HG02938 (cell line): ENCODE measurements around the gene TFDP2.
A peak's percentile ranks its signal among the peaks of the same experiment; 100 is the strongest.
"Not testable (repeated sequence)": the region's sequence is repeated elsewhere in the genome, so short reads cannot be mapped to it uniquely, and the experiment has no call there.

Source experiments
- ATAC-seq: cut with Tn5 transposase; IDR thresholded peaks from one replicate; pipeline ENCODE4 v1.9.1; 2021; ENCODE audit warnings: mild to moderate bottlenecking, moderate library complexity; ENCODE audit not compliant: unreplicated experiment

TFDP2 gene

DNA sequence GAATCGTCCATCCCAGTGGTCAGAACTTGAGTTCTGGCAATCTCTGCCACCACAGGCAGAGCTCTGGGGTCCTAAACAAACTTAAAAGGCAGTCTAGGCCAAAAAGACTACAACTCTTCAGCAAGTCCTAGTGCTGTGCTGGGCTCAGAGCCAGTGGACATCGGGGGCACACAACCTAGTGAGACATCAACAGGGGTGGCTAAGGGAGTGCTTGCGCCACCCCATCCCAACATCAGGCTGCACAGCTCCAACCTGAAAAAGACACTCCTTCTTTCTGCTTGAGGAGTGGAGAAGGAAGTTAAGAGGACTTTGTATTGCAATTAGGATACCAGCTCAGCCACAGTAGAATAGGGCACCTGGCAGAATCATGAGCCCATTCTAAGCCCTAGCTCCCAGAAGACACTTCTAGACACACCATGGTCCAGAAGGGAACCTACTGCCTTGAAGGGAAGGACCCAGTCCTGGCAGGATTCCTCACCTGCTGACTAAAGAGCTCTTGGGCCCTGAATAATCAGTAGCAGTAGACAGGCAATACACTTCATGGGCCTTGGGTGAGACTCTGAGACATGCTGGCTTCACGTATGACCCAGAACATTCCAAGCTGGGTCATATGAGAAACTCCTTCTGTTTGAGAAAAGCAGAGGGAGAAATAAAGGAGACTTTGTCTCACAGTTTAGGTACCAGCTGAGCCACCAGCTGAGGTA lies 72.0 kb downstream of the TFDP2 start:
- no peak for ATAC-seq

DNA sequence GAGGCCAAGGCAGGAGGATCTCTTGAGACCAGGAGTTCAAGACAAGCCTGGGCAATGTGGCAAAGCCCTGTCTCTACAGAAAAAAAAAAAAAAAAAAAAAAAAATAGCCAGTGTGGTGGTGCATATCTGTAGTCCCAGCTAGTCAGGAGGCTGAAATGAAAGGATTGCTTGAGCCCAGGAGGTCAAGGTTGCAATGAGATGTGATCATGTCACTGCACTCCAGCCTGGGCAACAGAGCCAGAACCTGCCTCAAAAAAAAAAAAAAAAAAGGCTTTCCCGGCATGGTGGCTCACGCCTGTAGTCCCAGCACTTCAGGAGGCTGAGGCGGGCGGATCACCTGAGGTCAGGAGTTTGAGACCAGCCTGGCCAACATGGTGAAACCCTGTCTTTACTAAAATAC lies 73.7 kb downstream of the TFDP2 start:
- ATAC-seq = not testable (repeated sequence)

DNA sequence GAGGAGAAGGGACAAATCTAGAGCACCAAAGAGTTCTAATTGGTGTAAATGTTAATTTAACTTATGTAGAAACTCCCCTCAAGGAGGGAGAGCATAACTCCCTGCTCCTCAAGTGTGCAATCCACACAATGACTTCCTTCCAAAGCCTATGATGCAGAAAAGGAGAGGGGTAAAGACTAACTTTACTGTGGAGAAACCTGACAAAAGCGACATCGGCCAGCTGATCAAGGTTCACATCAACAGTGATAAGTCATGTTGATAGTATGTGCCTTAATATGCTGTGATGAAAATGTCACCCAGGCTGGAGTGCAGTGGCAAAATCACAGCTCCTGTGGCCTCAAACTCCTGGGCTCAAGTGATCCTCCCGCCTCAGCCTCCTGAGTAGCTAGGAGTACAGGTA lies 76.5 kb downstream of the TFDP2 start:
- no peak for ATAC-seq

DNA sequence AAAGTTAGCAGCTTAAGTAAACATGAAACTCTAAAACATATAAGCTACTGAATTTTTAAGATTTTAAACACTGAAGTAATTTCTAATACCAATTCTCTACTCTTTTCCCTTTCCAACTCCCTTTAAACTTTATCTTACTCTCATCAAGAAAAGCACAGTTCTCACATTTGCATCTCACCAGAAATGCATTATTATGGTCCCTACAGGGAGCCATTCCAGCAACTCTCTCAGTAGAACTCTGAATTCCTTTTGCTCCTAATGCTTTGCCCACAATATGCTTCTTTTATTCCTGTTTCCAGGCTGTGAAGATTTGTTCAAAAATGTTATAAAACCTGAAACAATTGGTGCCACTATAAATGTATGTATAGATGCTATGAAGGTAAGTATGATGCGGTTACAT lies 83.4 kb downstream of the TFDP2 start:
- ATAC-seq = no peak

DNA sequence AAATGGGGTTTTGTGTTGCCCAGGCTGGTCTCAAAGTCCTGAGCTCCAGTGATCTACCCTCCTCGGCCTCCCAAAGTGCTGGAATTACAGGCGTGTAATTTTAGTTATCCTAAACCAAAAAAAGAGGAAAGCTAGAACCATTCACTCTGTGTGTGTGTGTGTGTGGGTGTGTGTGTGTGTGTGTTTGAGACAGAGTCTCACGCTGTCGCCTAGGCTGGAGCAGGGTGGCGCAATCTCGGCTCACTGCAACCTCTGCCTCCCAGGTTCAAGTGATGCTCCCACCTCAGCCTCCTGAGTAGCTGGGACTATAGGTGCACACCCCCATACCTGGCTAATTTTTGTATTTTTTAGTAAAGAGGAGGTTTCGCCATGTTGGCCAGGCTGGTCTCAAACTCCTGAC lies 84.0 kb downstream of the TFDP2 start:
- no peak for ATAC-seq

DNA sequence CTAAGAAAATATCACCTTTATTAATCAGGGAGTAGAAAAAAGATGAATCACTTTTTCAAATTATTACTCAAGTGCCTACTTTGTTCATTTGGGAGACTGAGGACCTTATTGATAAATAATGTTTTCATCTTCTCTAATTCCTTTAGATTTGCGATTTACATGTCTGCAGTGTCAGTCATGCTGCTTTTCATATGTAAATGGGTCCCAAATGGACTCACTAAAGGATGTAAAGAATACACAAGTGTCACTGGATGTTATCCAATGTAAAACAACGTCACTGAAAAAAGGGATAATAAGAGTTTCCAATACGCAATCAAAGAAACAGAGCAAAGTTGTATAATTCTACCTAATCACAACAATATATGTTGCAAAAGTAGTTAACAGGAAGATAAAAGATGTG lies 84.9 kb downstream of the TFDP2 start:
- ATAC-seq = no peak

DNA sequence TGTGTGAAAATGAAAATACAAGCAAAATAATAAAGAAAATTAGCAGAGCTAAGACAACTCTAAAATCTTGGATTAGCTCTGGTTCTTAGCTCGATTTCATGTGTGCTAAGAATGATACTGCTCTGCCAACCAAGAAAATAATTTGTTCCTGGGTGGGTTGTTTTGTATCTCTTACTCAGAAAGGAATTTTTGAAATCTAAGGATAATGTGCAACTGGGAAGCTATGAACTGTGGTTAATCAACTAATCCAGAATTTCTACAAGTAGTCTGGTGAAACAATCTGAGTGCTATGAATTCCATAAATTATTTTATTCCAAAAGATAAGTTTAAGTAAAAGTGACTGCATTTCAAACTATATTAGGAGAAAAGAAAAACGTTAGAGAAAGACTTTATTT lies 92.0 kb downstream of the TFDP2 start:
- ATAC-seq = no peak

DNA sequence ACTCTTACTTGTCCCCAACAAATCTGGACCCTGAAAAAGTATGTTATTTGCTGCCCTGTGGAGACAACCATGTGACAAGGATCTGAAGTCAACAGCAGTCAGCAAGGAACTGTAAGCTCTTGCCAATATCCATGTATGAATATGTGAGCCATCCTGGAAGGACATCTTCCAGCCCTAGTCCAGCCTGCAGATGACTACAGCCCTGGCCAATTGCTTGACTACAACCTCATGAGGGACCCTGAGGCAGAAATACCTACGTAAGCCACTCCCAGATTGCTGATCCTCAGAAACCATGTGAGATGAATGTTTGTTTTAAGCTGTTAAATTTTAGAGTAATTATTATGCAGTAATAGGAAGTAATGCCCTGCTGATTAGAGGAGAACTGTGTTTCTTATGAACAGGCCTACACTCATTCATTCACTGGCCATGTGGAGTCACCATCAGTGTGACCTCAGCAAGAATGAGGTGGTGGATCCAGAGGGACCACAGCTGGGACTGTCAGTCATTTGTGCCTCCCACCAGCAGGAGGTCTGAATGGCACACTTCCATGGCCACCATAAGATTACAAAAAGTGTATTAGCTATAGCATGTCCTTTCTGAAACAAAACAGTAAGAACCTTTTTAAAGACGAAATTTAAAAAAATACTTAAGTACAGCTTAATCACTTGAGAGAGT lies 92.6 kb downstream of the TFDP2 start:
- ATAC-seq = no peak

DNA sequence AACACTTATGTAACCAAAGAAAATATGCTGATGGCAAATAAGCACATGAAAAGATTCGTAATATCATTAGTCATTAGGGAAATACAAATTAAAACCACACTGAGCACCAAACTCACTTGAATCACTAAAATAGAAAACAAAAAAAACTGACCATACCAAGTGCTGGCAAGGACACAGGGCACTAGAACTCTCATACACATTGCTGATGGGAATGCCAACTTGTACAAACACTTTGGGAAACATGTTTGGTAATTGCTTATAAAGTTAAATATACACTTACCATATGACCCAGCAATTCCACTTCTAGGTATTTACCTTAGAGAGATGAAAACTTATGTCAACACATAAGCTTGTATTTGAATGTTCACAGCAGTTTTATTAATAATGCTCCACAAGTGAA lies 95.5 kb downstream of the TFDP2 start:
- ATAC-seq = no peak

DNA sequence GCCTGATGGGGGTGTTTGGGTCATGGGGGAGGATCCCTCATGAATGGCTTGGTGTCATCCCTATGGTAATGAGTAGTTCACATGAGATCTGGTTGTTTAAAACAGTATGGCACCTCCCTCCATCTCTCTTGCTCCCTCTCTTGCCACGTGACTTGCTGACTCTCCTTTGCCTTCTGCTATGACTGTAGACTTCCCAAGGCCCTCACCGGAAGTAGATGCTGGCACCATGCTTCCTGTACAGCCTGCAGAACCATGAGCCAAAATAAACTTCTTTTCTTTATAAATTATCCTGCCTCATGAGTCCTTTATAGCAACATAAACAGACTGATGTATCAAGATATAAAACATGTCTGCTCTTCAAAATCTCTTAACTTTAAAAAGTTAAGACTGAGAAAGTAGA lies 96.1 kb downstream of the TFDP2 start:
- no peak for ATAC-seq

DNA sequence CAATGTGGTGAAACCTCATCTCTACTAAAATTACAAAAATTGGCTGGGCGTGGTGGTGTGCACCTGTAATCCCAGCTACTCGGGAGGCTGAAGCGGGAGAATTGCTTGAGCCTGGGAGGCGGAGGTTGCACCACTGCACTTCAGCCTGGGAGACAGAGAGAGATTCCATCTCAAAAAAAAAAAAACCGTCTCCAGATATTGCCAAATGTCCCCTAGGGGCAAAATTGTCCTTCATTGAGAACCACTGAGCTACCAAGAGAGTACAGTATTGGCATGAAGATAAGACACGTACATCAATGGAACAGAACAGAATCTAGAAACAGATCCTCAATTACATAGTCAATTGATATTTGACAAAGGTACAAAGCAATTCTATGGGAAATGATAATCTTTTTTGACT lies 98.0 kb downstream of the TFDP2 start:
- ATAC-seq = no peak

DNA sequence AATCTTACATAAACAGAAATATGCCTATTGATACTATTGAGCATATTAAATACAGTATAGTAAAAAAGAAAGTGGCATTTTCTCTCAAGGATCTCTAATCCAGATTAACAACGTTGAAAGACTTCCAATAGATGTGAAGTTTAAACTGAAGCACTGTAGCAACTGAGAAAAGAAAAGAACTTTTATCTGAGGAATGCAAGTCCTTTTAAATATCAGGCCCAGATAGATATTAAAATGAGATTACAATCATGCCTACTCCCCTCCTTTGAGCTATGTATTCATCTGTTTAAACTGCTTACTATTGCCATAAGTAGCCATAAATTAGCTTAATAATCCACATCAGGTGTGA lies 102.3 kb downstream of the TFDP2 start:
- no peak for ATAC-seq

DNA sequence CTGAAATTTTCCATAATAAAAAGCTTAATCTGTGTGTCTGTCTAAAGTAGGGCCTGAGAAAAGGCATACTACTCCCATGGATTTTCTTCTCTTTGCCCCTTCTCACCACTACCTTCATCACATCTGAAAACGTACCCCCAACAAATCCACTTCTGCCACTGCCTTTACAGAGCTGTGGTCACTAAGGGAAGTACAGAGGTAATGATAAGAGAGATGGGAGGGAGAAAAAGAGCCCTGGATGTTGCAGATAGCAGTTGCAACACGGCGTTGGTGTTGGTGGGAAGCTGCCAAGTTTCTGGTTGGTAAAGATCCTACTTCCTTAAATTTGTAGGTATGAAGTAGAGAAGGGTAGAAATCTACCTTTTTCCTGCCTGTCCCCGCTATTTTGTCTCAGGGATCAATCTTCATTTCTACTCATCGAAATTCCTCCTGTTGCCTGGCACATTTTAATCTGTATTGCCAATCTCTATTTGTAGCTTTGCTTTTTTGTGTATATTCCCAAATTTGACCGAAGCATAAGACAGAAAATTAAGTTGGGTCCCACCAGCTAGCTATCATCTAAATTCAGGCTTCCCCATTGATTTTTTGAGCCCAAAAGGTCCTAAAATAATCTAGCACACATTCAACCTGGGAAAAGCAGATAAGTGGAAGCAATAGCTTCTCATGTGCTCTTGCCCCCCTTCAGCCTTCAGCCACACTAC lies 102.9 kb downstream of the TFDP2 start:
- no peak for ATAC-seq

DNA sequence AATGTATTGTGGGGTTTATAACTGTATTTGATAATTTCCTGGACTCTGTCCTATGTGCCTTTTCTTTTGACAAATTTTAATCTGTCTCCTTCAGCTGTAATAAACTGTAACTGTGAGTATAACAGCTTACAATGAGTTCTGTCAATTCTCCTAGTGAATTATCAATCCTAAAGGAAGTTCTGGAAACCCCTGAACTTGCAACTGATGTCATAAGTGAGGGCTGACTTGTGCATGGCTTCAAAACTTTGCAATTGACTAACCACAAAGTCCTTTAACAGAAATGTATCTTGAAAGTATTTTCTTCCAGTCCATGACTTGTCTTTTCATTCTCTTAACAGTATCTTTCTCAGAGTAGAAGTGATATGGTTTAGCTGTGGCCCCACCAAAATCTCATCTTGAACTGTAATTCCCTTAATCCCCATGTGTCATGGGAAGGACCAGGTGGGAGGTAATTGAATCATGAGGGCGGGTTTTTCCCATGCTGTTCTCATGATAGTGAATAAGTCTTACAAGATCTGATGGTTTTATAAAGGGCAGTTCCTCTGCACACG lies 108.3 kb downstream of the TFDP2 start:
- ATAC-seq = no peak

DNA sequence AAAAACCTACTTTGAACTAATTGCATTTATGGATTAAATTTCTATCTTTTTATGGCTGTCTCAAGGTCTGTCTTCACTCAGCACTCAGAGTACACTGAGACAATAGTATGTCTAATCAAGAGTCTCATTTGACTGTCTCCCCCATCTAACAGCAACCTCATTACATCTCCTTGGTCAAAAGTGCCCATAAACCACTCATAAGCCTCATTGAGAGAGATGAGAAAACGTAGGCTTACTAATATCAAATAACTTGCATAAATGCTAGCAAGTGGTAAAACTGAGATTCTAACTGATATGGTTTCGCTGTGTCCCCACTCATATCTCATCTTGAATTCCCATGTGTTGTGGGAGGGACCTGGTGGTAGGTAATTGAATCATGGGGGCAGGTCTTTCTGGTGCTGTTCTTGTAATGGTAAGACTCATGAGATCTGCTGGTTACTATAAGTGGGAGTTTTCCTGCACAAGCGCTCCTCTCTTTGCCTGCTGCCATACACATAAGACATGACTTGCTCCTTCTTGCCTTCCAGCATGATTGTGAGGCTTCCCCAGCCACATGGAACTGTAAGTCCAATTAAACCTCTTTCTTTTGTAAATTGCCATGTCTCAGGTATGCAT lies 113.9 kb downstream of the TFDP2 start:
- ATAC-seq = no peak

DNA sequence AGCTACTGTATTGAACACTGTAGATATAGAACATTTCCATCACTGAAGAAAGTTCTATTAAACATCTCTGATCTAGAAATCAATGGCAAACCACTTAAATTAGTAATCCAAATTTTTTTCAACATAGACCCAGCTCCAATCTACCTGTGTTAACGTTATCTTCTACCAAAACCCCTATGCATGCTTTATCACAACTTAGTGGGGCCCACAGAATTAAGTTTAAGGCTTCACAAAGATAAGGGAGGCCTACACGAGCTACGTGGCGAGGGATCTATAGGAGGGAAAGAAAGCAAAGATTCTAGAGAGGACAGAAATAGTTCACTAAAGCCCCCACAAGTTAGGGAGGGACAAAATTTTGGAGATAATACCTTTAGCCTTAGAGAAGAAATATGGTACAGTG lies 116.1 kb downstream of the TFDP2 start:
- no peak for ATAC-seq

DNA sequence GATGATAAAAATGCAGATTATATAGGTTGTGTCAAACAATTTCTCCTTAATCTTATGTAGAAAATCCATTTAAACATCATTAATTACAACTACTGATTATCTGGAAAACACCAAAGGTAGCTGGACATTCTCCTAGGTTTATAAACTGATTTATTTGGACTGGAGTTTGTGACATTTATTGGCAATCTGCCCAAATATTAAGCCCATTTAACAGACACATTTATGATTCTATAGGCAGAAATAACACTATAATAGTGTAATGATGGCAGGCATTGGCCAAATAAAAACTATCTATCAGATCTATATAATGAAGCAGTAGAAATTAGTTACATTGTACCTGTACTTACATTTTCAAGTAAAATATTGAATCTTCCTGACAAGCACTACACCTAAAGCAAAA lies 117.8 kb downstream of the TFDP2 start:
- no peak for ATAC-seq

DNA sequence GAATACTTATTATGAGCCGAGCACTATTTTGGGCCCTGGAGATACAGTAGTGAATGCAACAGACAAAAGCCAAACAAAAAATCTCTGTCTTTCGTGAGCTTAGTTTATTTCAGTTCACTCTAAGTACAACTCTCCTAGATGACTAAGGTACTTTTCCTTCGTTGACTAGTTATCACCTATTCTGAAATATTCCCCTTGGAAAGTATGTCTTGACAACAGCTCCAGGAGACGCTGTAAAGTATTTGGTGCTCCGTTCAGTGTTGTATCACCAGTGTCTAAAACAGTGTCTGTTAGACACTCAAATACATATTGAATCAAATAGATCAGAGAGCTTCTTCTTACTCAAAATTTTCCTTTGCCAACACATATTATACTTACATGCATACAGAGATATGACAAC lies 119.6 kb downstream of the TFDP2 start:
- no peak for ATAC-seq

DNA sequence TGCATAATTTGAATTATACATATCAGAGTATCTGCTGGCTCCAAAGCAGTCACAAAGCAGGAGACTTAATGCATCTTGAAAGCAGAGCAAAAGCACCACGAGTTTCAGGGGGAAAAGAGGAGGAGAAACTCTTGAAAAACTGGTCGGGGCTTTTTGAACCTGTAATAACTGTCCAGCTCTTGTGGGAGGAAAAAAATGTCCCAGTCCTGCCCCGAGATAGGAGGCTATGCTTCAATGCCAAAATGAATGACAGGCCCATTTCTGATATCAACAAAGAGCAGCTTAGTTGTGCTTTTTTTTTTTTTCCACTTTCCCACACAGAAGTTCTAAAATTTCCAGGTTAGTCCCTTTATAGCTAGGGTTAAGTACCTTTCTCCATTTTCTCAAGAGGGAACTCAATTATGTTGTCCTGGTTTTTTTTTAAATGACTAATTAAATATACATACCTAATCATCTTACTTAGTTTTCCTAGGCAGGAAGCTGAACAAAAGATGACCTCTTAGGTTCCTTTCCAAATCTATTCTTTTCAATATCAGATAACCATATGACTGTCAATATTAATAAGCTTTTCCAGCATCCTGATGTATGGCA lies 120.2 kb downstream of the TFDP2 start:
- peak; percentile 42 for ATAC-seq

DNA sequence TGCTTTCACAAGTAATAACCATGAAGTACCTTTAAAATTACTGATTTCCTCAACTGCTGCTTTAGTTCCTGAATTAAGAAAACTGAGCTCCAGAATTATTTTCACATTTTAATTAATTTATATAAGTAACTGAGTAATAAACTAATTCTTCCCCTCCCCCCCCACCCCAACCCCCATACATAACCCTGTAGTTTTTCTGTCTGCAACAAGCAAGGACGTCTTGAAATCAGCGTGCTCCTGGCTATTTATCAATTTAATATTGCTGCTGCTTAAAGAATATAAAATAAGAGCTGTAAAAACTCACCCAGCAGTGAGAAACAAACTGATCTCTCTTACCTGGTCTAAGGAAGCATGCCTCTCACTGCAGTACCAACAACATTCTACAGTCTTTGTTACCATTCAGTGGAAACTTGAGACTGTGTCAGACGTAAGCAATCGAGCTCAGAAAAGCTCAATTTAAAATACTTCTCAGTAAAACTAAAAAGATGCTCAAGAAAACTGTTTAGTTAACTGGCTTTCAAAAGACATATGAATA lies 121.0 kb downstream of the TFDP2 start:
- ATAC-seq = no peak

DNA sequence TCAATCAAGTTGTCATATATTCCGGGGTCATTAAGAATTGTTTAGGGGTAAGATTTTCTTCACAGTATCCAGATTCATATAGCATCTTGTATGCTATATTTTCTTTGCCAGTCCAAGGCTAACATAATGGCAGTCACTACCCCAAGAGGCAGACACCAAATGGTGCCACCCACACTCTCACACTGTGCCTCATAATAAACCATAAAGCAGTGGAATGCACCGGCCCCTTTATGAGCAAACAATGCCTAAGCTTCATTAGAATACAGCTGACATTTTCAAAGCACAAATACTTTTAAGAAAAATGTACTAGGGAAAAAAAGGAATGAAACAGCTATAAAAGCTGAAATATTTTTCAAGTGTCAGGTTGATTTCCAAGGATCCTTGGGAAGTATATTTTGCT lies 121.6 kb downstream of the TFDP2 start:
- ATAC-seq = no peak
